Fibroblast of gingiva (primary cell): ENCODE measurements around the gene SLC25A21.
"Not testable (repeated sequence)": the region's sequence is repeated elsewhere in the genome, so short reads cannot be mapped to it uniquely, and the experiment has no call there.

ENCODE experiments used
- DNase-seq: peaks from one replicate; pipeline ENCODE4 v3.0.0-alpha.2; 2011; ENCODE audit warnings: low read depth

SLC25A21 gene

GRCh38 chr14:37186865-37187264 is 14.5 kb upstream of the SLC25A21 start:
- DNase-seq, result no peak

- no peak for DNase-seq
Observed at GRCh38 chr14:37185670-37186069, 13.3 kb upstream of the SLC25A21 start.

GRCh38 chr14:37184520-37184919 is 12.1 kb upstream of the SLC25A21 start:
- DNase-seq, result not testable (repeated sequence)

GRCh38 chr14:37181441-37181840 is 9.0 kb upstream of the SLC25A21 start:
- DNase-seq, result no peak

- not testable (repeated sequence) for DNase-seq
Observed at GRCh38 chr14:37180886-37181285, 8.5 kb upstream of the SLC25A21 start.

GRCh38 chr14:37179896-37180502 is 7.6 kb upstream of the SLC25A21 start:
- DNase-seq, result no peak

- no peak for DNase-seq
Observed at GRCh38 chr14:37172936-37173614, 669 bp upstream of the SLC25A21 start.

- DNase-seq, result no peak
Observed at GRCh38 chr14:37171678-37172023, 755 bp downstream of the SLC25A21 start.

- DNase-seq, result no peak
Observed at GRCh38 chr14:37170993-37171392, 1.4 kb downstream of the SLC25A21 start.

- no peak for DNase-seq
Observed at GRCh38 chr14:37170237-37170636, 2.2 kb downstream of the SLC25A21 start.

GRCh38 chr14:37168721-37169120 is 3.7 kb downstream of the SLC25A21 start:
- no peak for DNase-seq

- no peak for DNase-seq
Observed at GRCh38 chr14:37167151-37168047, 5.0 kb downstream of the SLC25A21 start.

- no peak for DNase-seq
Observed at GRCh38 chr14:37165794-37166193, 6.6 kb downstream of the SLC25A21 start.

GRCh38 chr14:37162307-37162706 is 10.1 kb downstream of the SLC25A21 start:
- not testable (repeated sequence) for DNase-seq

GRCh38 chr14:37157987-37158386 is 14.4 kb downstream of the SLC25A21 start:
- no peak for DNase-seq

GRCh38 chr14:37153483-37153882 is 18.9 kb downstream of the SLC25A21 start:
- DNase-seq, result no peak

- no peak for DNase-seq
Observed at GRCh38 chr14:37153005-37153404, 19.4 kb downstream of the SLC25A21 start.

- DNase-seq, result peak; percentile 59
Observed at GRCh38 chr14:37150414-37150813, 22.0 kb downstream of the SLC25A21 start.

GRCh38 chr14:37147310-37147880 is 25.0 kb downstream of the SLC25A21 start:
- no peak for DNase-seq

GRCh38 chr14:37146438-37146837 is 26.0 kb downstream of the SLC25A21 start:
- not testable (repeated sequence) for DNase-seq

GRCh38 chr14:37145395-37145794 is 27.0 kb downstream of the SLC25A21 start:
- peak; percentile 62 for DNase-seq

- DNase-seq, result no peak
Observed at GRCh38 chr14:37144729-37145363, 27.6 kb downstream of the SLC25A21 start.
